KMS-11 (cell line): Measurements from ENCODE around the gene ISOC1.

ENCODE experiments used
- H2AFZ ChIP-seq: fragments of 200-600 bp; sonication (generic); 2 replicates; pipeline ENCODE4 v1.6.1; 2016; ENCODE audit warnings: antibody characterized with exemption, mixed run types, low read depth
- H3K27ac ChIP-seq: fragments of 200-600 bp; sonication (generic); 2 replicates; pipeline ENCODE4 v1.6.1; 2016; ENCODE audit warnings: mild to moderate bottlenecking, mixed run types
- H3K27me3 ChIP-seq: fragments of 200-600 bp; sonication (generic); 2 replicates; pipeline ENCODE4 v1.6.1; 2017; ENCODE audit warnings: mild to moderate bottlenecking, low read depth, mixed run types, moderate library complexity; ENCODE audit not compliant: insufficient read depth
- H3K36me3 ChIP-seq: fragments of 200-600 bp; sonication (generic); 2 replicates; pipeline ENCODE4 v1.6.1; 2017; ENCODE audit warnings: mild to moderate bottlenecking, mixed run types; ENCODE audit not compliant: insufficient read depth
- H3K4me1 ChIP-seq: fragments of 200-600 bp; sonication (generic); 2 replicates; pipeline ENCODE4 v1.6.1; 2016; ENCODE audit warnings: mild to moderate bottlenecking, low read depth, mixed run types; ENCODE audit not compliant: poor library complexity, severe bottlenecking
- H3K4me2 ChIP-seq: fragments of 200-600 bp; sonication (generic); 2 replicates; pipeline ENCODE4 v1.7.0; 2016; ENCODE audit warnings: mild to moderate bottlenecking, mixed run types
- H3K4me3 ChIP-seq: fragments of 200-600 bp; sonication (generic); IDR thresholded peaks from 2 replicates; pipeline ENCODE4 v1.6.1; 2017; ENCODE audit warnings: low read depth, low read length, mixed read lengths; ENCODE audit not compliant: insufficient read depth
- H3K79me2 ChIP-seq: fragments of 200-600 bp; sonication (generic); 2 replicates; pipeline ENCODE4 v1.6.1; 2016; ENCODE audit warnings: low read depth, mixed run types; ENCODE audit not compliant: insufficient read depth
- H3K9ac ChIP-seq: fragments of 200-600 bp; sonication (generic); 2 replicates; pipeline ENCODE4 v1.6.1; 2016; ENCODE audit warnings: mild to moderate bottlenecking, mixed run types
- H4K20me1 ChIP-seq: fragments of 200-600 bp; sonication (generic); 2 replicates; pipeline ENCODE4 v1.6.1; 2016; ENCODE audit warnings: mild to moderate bottlenecking, mixed run types; ENCODE audit not compliant: insufficient read depth
- TF ChIP-seq, protein P1 (sequence below): fragments of 200-600 bp; sonication (generic); conservative IDR thresholded peaks from 2 replicates; pipeline ENCODE4 v1.6.1; 2017; ENCODE audit warnings: low read depth, mild to moderate bottlenecking, antibody characterized with exemption, low read length, moderate library complexity, mixed read lengths

ISOC1 gene

DNA sequence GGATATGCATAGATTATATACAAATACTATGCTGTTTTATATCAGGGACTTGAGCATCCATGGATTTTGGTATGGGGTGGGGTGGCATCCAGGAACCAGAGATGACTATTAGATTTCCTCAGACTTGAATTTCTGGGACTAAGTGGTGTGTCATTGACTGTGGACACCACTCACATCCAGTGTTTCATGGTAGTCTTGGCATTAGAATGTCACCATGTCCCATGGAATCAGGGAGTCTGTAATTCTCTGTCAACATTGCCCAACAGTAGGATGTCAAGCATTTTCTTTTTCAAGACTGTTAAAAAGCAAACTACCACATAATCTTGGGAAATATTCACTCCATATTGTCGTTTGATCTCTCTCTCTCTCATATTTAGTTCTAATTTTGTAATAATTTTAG lies 13.1 kb downstream of the ISOC1 start:
- H3K9ac ChIP-seq = no peak overlapping the region
- H3K4me3 ChIP-seq = no peak overlapping the region
- TF ChIP-seq, protein P1, sequence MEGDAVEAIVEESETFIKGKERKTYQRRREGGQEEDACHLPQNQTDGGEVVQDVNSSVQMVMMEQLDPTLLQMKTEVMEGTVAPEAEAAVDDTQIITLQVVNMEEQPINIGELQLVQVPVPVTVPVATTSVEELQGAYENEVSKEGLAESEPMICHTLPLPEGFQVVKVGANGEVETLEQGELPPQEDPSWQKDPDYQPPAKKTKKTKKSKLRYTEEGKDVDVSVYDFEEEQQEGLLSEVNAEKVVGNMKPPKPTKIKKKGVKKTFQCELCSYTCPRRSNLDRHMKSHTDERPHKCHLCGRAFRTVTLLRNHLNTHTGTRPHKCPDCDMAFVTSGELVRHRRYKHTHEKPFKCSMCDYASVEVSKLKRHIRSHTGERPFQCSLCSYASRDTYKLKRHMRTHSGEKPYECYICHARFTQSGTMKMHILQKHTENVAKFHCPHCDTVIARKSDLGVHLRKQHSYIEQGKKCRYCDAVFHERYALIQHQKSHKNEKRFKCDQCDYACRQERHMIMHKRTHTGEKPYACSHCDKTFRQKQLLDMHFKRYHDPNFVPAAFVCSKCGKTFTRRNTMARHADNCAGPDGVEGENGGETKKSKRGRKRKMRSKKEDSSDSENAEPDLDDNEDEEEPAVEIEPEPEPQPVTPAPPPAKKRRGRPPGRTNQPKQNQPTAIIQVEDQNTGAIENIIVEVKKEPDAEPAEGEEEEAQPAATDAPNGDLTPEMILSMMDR = no peak
- no peaks in the 10 kb centered on the region for H4K20me1 ChIP-seq
- no peak overlapping the region for H3K27ac ChIP-seq
- no peaks in the 10 kb centered on the region for H3K36me3 ChIP-seq
- H3K4me2 ChIP-seq = no peak overlapping the region
- no peaks in the 10 kb centered on the region for H3K27me3 ChIP-seq
- H3K4me1 ChIP-seq = no peaks in the 10 kb centered on the region
- H2AFZ ChIP-seq = no peak overlapping the region
- no peaks in the 10 kb centered on the region; the same call in 1 of the 2 replicates for H3K79me2 ChIP-seq

DNA sequence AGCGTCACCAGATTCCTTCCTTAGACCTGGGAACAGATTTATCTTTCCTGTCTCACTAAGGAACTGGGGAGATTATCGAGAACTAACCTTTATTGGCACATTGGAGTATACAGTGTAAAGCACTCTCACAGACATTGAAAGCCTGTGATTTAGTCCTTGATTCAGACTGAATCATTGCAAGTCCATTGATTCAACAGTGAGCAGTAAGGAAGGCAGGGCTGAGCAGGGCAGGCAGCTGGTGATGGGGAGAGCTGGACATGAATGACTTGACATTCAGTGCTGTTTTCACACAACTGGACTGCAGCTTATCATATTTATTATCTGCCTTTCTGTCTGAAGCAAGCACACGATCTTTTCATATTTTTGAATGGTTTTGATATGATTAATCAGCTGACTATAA lies 16.2 kb downstream of the ISOC1 start:
- Histone ChIP-seq H3K4me3 (no peak overlapping the region), H3K27me3 (no peaks in the 10 kb centered on the region), H3K4me1 (no peaks in the 10 kb centered on the region), H3K27ac (no peak overlapping the region), H2AFZ (no peak overlapping the region), H3K9ac (no peak overlapping the region), H3K79me2 (no peaks in the 10 kb centered on the region), H4K20me1 (no peaks in the 10 kb centered on the region), H3K4me2 (no peak overlapping the region), H3K36me3 (no peaks in the 10 kb centered on the region)
- TF ChIP-seq, protein P1 = no peak

DNA sequence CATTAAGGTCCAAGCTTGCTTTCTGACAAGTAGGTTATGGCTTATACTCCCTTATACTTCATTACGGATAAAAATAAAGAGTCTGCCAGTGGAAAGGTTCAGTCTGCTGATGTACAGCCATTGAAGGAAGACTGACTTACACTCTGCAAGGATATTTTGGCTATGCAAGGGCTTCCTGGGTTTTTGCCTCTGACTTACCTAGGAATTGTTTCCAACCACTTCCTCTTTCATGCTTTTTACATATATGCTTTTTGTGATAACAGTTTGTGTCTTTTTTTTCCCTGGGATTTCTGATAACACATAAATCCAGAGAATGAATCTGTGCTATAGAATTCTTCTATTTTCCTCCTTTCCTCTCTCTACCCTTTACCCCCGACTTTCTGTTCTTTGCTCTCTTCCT lies 16.8 kb downstream of the ISOC1 start:
- Histone ChIP-seq H3K36me3 (no peaks in the 10 kb centered on the region), H3K79me2 (no peaks in the 10 kb centered on the region), H3K27ac (no peak overlapping the region), H3K27me3 (no peaks in the 10 kb centered on the region), H3K4me3 (no peak overlapping the region), H4K20me1 (no peaks in the 10 kb centered on the region), H2AFZ (no peak overlapping the region), H3K9ac (no peak overlapping the region), H3K4me1 (no peaks in the 10 kb centered on the region), H3K4me2 (no peak overlapping the region)
- TF ChIP-seq, protein P1 = no peak

DNA sequence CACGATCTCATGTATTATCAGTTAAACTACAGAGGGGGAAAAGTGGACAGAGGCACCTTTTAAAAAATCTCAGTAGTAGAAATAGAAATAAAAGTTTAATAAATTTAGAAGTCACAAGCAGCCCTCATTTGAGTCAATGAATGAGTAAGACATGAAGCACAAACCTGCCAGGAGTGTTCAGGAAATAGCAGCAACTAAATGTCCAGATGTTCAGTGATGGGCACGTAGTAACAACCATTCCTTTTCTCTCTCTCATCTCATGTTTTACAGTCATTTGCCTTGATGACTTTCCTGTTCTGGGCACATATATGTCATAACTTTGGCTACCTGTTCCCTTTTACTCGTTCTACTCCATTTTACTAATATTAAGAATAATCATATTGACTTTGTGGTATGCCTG lies 17.7 kb downstream of the ISOC1 start:
- Histone ChIP-seq H4K20me1 (no peaks in the 10 kb centered on the region), H3K79me2 (no peaks in the 10 kb centered on the region), H3K4me1 (no peaks in the 10 kb centered on the region), H3K27me3 (no peaks in the 10 kb centered on the region), H3K4me2 (no peak overlapping the region), H3K27ac (no peak overlapping the region), H3K36me3 (no peaks in the 10 kb centered on the region), H2AFZ (no peak overlapping the region), H3K9ac (no peak overlapping the region), H3K4me3 (no peak overlapping the region)
- TF ChIP-seq, protein P1 = no peak
